MCF 10A (cell line): ENCODE data around the gene MRPS25. TPM values are rescaled to one million over a fixed set of nuclear protein-coding genes. Genes with fewer than 3 reads are reported as not detected.

Source experiments
- BruUV-seq: library from RNA; stranded (reverse); fragments of 400-500 nt; replicated peaks from 2 replicates; lab custom pipeline; 2021; lab: Mats Ljungman, UMichigan
- CTCF ChIA-PET: fragments of 300-600 bp; sonication (Branson Sonifier 250); formaldehyde crosslinking; extraction: SDS; loops from one replicate; lab custom pipeline; 2021; ENCODE audit warnings: antibody characterized with exemption, inconsistent platforms; lab: Yijun Ruan, JAX
- POLR2A ChIA-PET: fragments of 300-600, 350-650 bp; sonication (Branson Sonifier 250); formaldehyde crosslinking; extraction: SDS; loops from one replicate; lab custom pipeline; 2020; ENCODE audit warnings: antibody characterized with exemption, inconsistent platforms; lab: Yijun Ruan, JAX
- DNase-seq: peaks from one replicate; pipeline ENCODE4 v3.0.0-alpha.2; 2018; ENCODE audit not compliant: unreplicated experiment
- H3K27ac Mint-ChIP-seq: one replicate; pipeline ENCODE4 v1.8.0; 2022; ENCODE audit warnings: mild to moderate bottlenecking, low read depth, mixed read lengths; ENCODE audit not compliant: unreplicated experiment
- H3K27me3 Mint-ChIP-seq: one replicate; pipeline ENCODE4 v1.8.0; 2022; ENCODE audit warnings: mixed read lengths; ENCODE audit not compliant: insufficient read depth, unreplicated experiment
- H3K36me3 Mint-ChIP-seq: one replicate; pipeline ENCODE4 v1.8.0; 2022; ENCODE audit warnings: mild to moderate bottlenecking, moderate library complexity, mixed read lengths; ENCODE audit not compliant: insufficient read depth, unreplicated experiment
- H3K4me1 Mint-ChIP-seq: one replicate; pipeline ENCODE4 v1.8.0; 2022; ENCODE audit warnings: mixed read lengths; ENCODE audit not compliant: insufficient read depth, unreplicated experiment
- H3K4me3 Mint-ChIP-seq: one replicate; pipeline ENCODE4 v1.8.0; 2022; ENCODE audit warnings: mild to moderate bottlenecking, moderate library complexity, mixed read lengths; ENCODE audit not compliant: unreplicated experiment
- H3K9me3 Mint-ChIP-seq: one replicate; pipeline ENCODE4 v1.8.0; 2022; ENCODE audit warnings: mixed read lengths; ENCODE audit not compliant: unreplicated experiment
- intact Hi-C: fragments of 100-400 bp; cut with micrococcal nuclease; formaldehyde crosslinking; loops from 2 replicates; pipeline ENCODE4 v1.14.1; 2022
- total RNA-seq: library from RNA; stranded (reverse); gene quantifications from 2 replicates; pipeline ENCODE4 v1.2.3, GENCODE V29; 2022
- TF ChIP-seq, protein P1 (sequence below): fragments of 200-600 bp; IDR thresholded peaks from one replicate; pipeline ENCODE4 v1.8.0; 2022; ENCODE audit warnings: antibody characterized with exemption, mild to moderate bottlenecking; ENCODE audit not compliant: unreplicated experiment

MRPS25 gene
- total RNA-seq, 1 experiment from 2014 or later = 87.2 TPM

DNA sequence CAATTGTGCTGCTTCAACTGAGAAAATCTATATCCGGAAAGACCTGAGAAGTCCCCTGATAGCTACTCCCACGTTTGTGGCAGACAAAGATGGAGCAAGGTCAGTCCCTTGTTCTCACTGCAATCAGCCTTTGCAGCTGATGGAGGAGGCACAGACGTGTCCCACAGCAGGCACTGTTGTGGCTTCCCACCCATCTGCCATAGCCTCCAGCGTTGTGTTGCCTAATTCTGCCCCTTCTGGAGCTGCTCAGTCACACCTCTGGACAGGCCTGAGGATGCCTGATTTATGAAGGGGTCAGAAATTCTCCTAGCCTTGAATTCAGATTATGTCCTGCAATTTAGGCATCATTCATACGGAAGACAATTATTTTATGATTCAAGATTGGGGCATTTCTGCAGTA is 41.9 kb downstream of the MRPS25 start:
- CTCF ChIA-PET = no interaction called here

DNA sequence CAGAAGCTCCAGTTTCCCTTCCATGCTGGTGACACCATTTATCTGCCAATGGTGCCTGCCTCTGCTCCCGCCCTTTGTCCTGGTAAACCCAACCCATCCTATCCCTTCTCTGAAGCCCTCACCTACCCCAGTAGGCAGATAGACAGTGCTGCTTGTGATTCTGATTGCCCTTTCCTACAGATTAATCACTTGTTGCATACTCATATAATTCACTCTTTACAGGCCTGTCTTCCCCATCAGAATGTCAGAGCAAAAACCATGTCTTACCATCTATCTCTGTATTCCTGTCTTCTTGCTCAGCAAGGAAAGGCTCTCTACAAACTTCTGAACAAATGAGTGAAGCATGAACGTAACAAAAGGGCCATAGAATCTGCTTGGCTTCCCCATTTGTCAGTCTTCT is 47.9 kb downstream of the MRPS25 start:
- no peak for DNase-seq
- Mint-ChIP-seq H3K27ac (no peak overlapping the region), H3K36me3 (peaks cover 92% of the 10 kb centered on the region), H3K27me3 (no peaks in the 10 kb centered on the region), H3K4me3 (no peak overlapping the region), H3K4me1 (no peaks in the 10 kb centered on the region), H3K9me3 (no peaks in the 10 kb centered on the region)
- BruUV-seq = no TSS peak
- TF ChIP-seq, protein P1, sequence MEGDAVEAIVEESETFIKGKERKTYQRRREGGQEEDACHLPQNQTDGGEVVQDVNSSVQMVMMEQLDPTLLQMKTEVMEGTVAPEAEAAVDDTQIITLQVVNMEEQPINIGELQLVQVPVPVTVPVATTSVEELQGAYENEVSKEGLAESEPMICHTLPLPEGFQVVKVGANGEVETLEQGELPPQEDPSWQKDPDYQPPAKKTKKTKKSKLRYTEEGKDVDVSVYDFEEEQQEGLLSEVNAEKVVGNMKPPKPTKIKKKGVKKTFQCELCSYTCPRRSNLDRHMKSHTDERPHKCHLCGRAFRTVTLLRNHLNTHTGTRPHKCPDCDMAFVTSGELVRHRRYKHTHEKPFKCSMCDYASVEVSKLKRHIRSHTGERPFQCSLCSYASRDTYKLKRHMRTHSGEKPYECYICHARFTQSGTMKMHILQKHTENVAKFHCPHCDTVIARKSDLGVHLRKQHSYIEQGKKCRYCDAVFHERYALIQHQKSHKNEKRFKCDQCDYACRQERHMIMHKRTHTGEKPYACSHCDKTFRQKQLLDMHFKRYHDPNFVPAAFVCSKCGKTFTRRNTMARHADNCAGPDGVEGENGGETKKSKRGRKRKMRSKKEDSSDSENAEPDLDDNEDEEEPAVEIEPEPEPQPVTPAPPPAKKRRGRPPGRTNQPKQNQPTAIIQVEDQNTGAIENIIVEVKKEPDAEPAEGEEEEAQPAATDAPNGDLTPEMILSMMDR = no peak
- intact Hi-C loops = no loop called here
- ChIA-PET POLR2A (interaction anchor here (0.5 to 0.6 kb wide), 2 partner anchors 12 to 34 kb away, joined by 3 read pairs; no protein-coding TSS in a partner anchor), CTCF (interaction anchor here (0.5 to 0.6 kb wide), 2 partner anchors 12 to 28 kb away, joined by 3 read pairs; no protein-coding TSS in a partner anchor)

More for the DNA sequence above, 41.9 kb downstream of the MRPS25 start:
- H3K4me3 Mint-ChIP-seq = no peak overlapping the region
- H3K27me3 Mint-ChIP-seq = no peaks in the 10 kb centered on the region
- POLR2A ChIA-PET = no interaction called here
- no peaks in the 10 kb centered on the region for H3K9me3 Mint-ChIP-seq
- intact Hi-C loops = no loop called here
- BruUV-seq = no TSS peak
- peaks cover 72% of the 10 kb centered on the region for H3K36me3 Mint-ChIP-seq
- no peaks in the 10 kb centered on the region for H3K4me1 Mint-ChIP-seq
- no peak overlapping the region for H3K27ac Mint-ChIP-seq
- TF ChIP-seq, protein P1 = no peak
- DNase-seq = no peak

DNA sequence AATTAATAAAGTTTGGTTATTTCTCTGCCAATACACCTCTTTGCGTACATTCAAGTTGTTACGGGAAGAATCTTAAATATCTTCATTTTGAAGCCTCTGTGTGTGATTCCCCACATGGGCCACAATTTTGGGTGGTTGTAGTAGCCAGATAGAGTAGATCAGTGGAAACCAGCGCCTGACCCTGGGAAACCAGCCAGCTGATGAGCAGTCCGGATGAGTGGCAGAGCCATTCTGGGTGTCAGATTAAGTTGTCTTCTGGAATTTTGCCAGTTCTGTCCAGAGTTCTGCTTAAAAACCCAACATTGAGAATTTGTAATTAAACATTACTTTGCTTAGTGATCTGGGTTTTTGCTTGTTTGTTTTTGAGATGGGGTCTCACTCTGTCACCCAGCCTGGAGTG is 49.7 kb downstream of the MRPS25 start:
- no peaks in the 10 kb centered on the region for H3K9me3 Mint-ChIP-seq
- H3K4me3 Mint-ChIP-seq = no peak overlapping the region
- ChIA-PET POLR2A (no interaction called here), CTCF (interaction anchor here (0.7 kb wide), 1 partner anchor 744 kb away, joined by 3 read pairs; no protein-coding TSS in a partner anchor)
- no peak overlapping the region for H3K27ac Mint-ChIP-seq
- peaks cover 6% of the 10 kb centered on the region for H3K4me1 Mint-ChIP-seq
- no TSS peak for BruUV-seq
- no peaks in the 10 kb centered on the region for H3K27me3 Mint-ChIP-seq
- peaks cover 74% of the 10 kb centered on the region for H3K36me3 Mint-ChIP-seq
- DNase-seq = peak; percentile 28
- intact Hi-C loops = no loop called here
- TF ChIP-seq, protein P1 = no peak

DNA sequence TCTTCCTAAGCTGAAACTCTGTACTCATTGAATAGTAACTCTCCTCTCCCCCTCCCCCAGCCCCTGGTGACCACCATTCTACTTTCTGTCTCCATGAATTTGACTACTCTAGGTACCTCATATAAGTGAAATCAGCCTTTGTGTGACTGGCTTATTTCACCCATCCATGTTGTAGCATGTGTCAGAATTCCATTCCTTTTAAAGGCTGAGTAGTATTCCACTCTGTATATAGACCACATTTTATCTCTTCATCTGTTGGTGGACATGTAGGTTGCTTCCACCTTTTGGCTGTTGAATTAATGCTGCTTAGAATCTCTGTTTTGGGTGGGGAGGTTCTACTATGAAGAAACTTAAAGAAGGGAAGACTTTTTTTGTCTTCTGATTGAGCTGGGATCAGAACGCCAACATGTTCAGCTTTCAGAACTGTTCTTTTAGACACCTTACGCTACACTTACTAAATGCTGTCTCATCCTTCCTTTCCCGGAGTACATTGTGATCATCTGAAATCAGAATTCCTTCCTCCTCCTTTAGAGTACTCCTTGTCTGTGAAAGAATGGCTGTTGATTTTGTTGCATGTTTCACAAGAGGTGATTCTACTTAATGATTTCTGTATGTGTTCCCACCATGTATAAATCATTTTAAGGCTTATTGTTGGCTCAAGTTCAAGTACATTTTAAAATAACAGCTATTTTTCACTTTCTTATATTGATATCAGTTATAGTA is 50.3 kb downstream of the MRPS25 start:
- Mint-ChIP-seq H3K4me1 (peaks cover 6% of the 10 kb centered on the region), H3K36me3 (peaks cover 68% of the 10 kb centered on the region), H3K9me3 (no peaks in the 10 kb centered on the region), H3K27ac (no peak overlapping the region), H3K27me3 (no peaks in the 10 kb centered on the region), H3K4me3 (no peak overlapping the region)
- no TSS peak for BruUV-seq
- POLR2A ChIA-PET = interaction anchor here (0.7 kb wide), 1 partner anchor 9 kb away, joined by 3 read pairs; no protein-coding TSS in a partner anchor
- no peak for DNase-seq
- CTCF ChIA-PET = interaction anchor here (0.6 to 1.1 kb wide), 2 partner anchors 36 to 94 kb away, joined by 3 to 4 read pairs; no protein-coding TSS in a partner anchor
- TF ChIP-seq, protein P1 = no peak
- intact Hi-C loops = no loop called here
